HEK293T (cell line): ENCODE data around the gene REXO1.

Source experiments
- CTCF ChIA-PET: fragments of 350-600 bp; formaldehyde crosslinking; extraction: SDS; loops from one replicate; lab custom pipeline; 2021; ENCODE audit warnings: antibody characterized with exemption, inconsistent platforms; lab: Yijun Ruan, JAX
- POLR2A ChIA-PET: fragments of 350-600 bp; formaldehyde crosslinking; extraction: SDS; loops from one replicate; lab custom pipeline; 2020; ENCODE audit warnings: antibody characterized with exemption, inconsistent platforms; lab: Yijun Ruan, JAX
- DNase-seq: peaks from one replicate; pipeline ENCODE4 v3.0.0; 2012; ENCODE audit warnings: mixed read lengths; ENCODE audit errors: extremely low spot score
- ARNT ChIP-seq: fragments of 450-650 bp; IDR thresholded peaks from 2 replicates; pipeline ENCODE4 v1.6.1; 2017; ENCODE audit warnings: mild to moderate bottlenecking
- BHLHE40 ChIP-seq: fragments of 450-650 bp; IDR thresholded peaks from 2 replicates; pipeline ENCODE4 v1.6.1; 2016; ENCODE audit warnings: mild to moderate bottlenecking, moderate library complexity, borderline replicate concordance
- CTBP1 ChIP-seq: fragments of 450-650 bp; IDR thresholded peaks from 2 replicates; pipeline ENCODE4 v1.6.1; 2016; ENCODE audit warnings: borderline replicate concordance
- ELF4 ChIP-seq: fragments of 450-650 bp; IDR thresholded peaks from 2 replicates; pipeline ENCODE4 v1.6.1; 2017; ENCODE audit warnings: antibody characterized with exemption
- FOXA1 ChIP-seq: fragments of 450-650 bp; IDR thresholded peaks from 2 replicates; pipeline ENCODE4 v1.6.1; 2016; ENCODE audit warnings: mild to moderate bottlenecking
- FOXK2 ChIP-seq: fragments of 450-650 bp; IDR thresholded peaks from 2 replicates; pipeline ENCODE4 v1.6.1; 2016; ENCODE audit warnings: mild to moderate bottlenecking
- FOXM1 ChIP-seq: fragments of 450-650 bp; IDR thresholded peaks from 2 replicates; pipeline ENCODE4 v1.6.1; 2017; ENCODE audit warnings: mild to moderate bottlenecking, borderline replicate concordance
- HDGF ChIP-seq: fragments of 450-650 bp; IDR thresholded peaks from 2 replicates; pipeline ENCODE4 v1.6.1; 2017; ENCODE audit warnings: antibody characterized with exemption, borderline replicate concordance
- L3MBTL2 ChIP-seq: fragments of 450-650 bp; conservative IDR thresholded peaks from 2 replicates; pipeline ENCODE4 v1.6.1; 2016; ENCODE audit warnings: mild to moderate bottlenecking
- LEF1 ChIP-seq: fragments of 450-650 bp; IDR thresholded peaks from 2 replicates; pipeline ENCODE4 v1.6.1; 2017; ENCODE audit warnings: mild to moderate bottlenecking, borderline replicate concordance
- NFRKB ChIP-seq: fragments of 450-650 bp; IDR thresholded peaks from 2 replicates; pipeline ENCODE4 v1.6.1; 2016; ENCODE audit warnings: mild to moderate bottlenecking, moderate library complexity
- SP1 ChIP-seq: fragments of 450-650 bp; IDR thresholded peaks from 2 replicates; pipeline ENCODE4 v1.6.1; 2017
- SUZ12 ChIP-seq: fragments of 450-650 bp; IDR thresholded peaks from 2 replicates; pipeline ENCODE4 v1.6.1; 2016; ENCODE audit warnings: mild to moderate bottlenecking
- TARDBP ChIP-seq: fragments of 450-650 bp; IDR thresholded peaks from 2 replicates; pipeline ENCODE4 v1.6.1; 2016
- ZNF384 ChIP-seq: fragments of 450-650 bp; IDR thresholded peaks from 2 replicates; pipeline ENCODE4 v1.6.1; 2016
- TF ChIP-seq, protein P1 (sequence below): fragments of 450-650 bp; IDR thresholded peaks from 2 replicates; pipeline ENCODE4 v1.6.1; 2016

Gene REXO1

DNA sequence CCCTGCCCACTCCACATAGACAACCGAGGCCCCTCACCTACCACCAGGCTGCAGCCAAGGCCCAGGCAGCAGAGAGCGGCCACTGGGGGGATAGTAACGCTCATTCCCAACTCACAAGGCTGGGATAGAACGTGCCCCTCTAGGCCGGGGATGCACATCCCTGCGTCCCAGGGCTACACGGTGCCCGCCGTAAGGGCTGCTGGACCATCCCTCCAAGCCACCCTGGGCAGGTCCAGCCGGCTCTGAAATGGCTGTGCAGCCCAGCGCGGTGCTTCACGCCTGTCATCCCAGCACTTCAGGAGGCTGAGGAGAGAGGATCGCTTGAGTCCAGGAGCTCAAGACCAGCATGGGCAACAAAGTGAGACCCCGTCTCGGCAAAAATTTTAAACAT is 3.2 kb downstream of the REXO1 start:
- ChIA-PET POLR2A (interaction anchor here (1.9 kb wide), 1 partner anchor 31 kb away, joined by 5 read pairs; no protein-coding TSS in a partner anchor), CTCF (no interaction called here)
- DNase-seq, result no peak
- TF ChIP-seq ARNT, result no peak
- no peak for TF ChIP-seq FOXA1
- no peak for TF ChIP-seq NFRKB
- no peak for TF ChIP-seq TARDBP
- TF ChIP-seq, protein P1, sequence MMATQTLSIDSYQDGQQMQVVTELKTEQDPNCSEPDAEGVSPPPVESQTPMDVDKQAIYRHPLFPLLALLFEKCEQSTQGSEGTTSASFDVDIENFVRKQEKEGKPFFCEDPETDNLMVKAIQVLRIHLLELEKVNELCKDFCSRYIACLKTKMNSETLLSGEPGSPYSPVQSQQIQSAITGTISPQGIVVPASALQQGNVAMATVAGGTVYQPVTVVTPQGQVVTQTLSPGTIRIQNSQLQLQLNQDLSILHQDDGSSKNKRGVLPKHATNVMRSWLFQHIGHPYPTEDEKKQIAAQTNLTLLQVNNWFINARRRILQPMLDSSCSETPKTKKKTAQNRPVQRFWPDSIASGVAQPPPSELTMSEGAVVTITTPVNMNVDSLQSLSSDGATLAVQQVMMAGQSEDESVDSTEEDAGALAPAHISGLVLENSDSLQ, result no peak

DNA sequence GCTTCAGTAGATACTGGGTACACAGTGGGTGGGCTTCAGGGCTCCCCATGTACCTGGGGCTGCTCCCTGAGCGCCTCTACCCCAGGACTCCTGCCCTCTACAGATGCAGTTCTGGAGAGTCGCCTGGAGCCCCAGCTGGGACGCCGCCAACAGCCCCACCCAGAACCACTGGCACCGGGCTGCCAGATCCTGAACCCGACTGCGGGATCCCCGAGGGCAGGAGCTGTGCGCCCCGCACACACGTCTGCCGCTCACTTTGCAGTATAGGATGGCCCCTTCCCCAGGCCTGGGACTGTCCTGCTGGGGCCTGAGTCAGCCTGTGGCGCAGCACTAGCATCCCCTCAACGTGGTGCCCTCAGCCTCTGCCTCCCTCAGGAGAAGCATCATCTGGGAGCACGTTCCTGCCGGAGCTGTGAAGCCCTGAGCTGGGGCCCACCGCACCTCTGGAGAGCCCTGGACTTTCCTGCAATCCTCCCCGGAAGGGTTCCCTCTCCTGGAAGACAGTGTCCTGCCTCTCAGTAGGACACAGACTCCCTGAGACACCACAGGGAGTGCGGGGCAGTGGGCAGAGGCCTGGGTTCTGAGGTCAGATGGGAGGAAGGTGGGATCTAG is 3.7 kb downstream of the REXO1 start:
- no peak for DNase-seq
- POLR2A ChIA-PET, result interaction anchor here (1.9 kb wide), 1 partner anchor 32 kb away, joined by 5 read pairs; no protein-coding TSS in a partner anchor
- no peak for TF ChIP-seq CTBP1
- TF ChIP-seq ELF4, result no peak
- no peak for TF ChIP-seq TARDBP
- no peak for TF ChIP-seq BHLHE40
- no peak for TF ChIP-seq SUZ12
- no peak for TF ChIP-seq L3MBTL2
- TF ChIP-seq, protein P1, result no peak
- no peak for TF ChIP-seq FOXM1
- TF ChIP-seq NFRKB, result no peak
- TF ChIP-seq FOXA1, result no peak
- TF ChIP-seq ZNF384, result no peak
- TF ChIP-seq FOXK2, result no peak
- CTCF ChIA-PET, result no interaction called here

DNA sequence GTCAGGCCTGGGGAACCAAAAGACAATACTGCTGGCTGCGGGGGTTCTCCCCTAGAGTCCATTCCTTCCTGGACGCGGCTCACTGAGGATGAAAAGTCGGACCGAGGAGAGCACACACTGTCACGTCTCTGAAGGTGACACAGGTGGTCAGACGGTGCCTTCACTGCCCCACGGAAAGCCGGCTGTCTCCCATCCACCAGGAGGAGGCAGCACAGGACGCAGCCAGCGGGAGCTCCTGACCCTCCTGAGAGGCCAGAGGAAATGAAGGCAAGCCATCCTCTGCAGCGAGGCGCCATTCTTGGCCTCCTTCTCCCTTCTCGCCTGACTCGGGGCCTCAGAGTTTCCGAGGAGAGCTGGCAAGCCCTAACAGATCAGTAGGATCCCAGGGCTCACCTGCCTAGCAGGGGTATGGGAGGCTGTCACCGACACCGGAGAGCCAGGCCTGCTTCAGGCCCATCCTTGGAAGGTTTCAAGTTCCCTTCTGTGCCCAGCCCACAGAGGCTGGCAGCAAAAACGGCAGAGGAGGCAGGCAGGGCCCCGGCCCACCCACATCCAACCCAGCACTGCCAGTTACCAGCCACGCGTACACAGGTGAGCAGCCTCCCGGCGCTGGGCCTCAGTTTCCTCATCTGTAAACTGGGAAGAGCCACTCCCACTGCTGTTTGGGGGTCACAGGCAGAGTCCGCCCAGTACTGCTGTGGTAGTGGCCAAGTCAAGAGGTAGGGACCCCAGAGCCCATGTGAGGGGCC is 4.5 kb downstream of the REXO1 start:
- DNase-seq, result peak; percentile 31
- POLR2A ChIA-PET, result no interaction called here
- CTCF ChIA-PET, result interaction anchor here (0.6 to 1.5 kb wide), 2 partner anchors 18 to 67 kb away, joined by 5 read pairs; no protein-coding TSS in a partner anchor

DNA sequence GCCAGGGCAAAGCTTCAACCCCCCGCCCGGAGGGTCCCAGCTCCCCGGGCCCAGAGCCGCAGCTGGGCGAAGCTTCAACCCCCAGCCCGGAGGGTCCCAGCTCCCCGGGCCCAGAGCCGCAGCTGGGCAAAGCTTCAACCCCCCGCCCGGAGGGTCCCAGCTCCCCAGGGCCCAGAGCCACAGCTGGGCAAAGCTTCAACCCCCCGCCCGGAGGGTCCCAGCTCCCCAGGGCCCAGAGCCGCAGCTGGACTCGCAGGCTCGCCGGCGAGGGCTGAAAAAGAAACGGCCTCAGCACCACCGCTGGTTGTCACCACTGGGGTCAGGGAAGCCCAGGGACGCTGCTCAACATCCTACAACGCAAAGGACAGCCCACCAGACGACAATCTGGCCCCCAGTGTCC is 5.2 kb downstream of the REXO1 start:
- ChIA-PET CTCF (interaction anchor here (0.6 to 1.5 kb wide), 2 partner anchors 17 to 67 kb away, joined by 5 read pairs; no protein-coding TSS in a partner anchor), POLR2A (no interaction called here)

More for the DNA sequence above, 4.5 kb downstream of the REXO1 start:
- TF ChIP-seq FOXA1, result no peak
- no peak for TF ChIP-seq SUZ12
- no peak for TF ChIP-seq BHLHE40
- no peak for TF ChIP-seq L3MBTL2
- TF ChIP-seq, protein P1, result no peak
- TF ChIP-seq HDGF, result no peak
- TF ChIP-seq ZNF384, result no peak
- no peak for TF ChIP-seq ARNT
- no peak for TF ChIP-seq FOXM1
- no peak for TF ChIP-seq CTBP1
- TF ChIP-seq LEF1, result no peak
- no peak for TF ChIP-seq ELF4

More for the DNA sequence above, 5.2 kb downstream of the REXO1 start:
- no peak for TF ChIP-seq FOXM1
- no peak for TF ChIP-seq ARNT
- no peak for TF ChIP-seq NFRKB
- no peak for TF ChIP-seq ELF4
- TF ChIP-seq CTBP1, result no peak
- TF ChIP-seq TARDBP, result no peak
- TF ChIP-seq SUZ12, result no peak
- no peak for TF ChIP-seq FOXA1
- TF ChIP-seq LEF1, result no peak
- TF ChIP-seq HDGF, result no peak
- TF ChIP-seq SP1, result no peak
- no peak for TF ChIP-seq L3MBTL2
- TF ChIP-seq, protein P1, result no peak
- TF ChIP-seq BHLHE40, result no peak
- TF ChIP-seq ZNF384, result no peak
- TF ChIP-seq FOXK2, result no peak
- no peak for DNase-seq
